DMS53 treated with DMSO at 0.1 percent for 48 hours (cell line): ENCODE data around the gene ATOH8.

Experiments
- DNase-seq: peaks from one replicate; lab custom pipeline; 2025; ENCODE audit not compliant: unreplicated experiment; lab: John Stamatoyannopoulos, UW

Gene ATOH8

DNA sequence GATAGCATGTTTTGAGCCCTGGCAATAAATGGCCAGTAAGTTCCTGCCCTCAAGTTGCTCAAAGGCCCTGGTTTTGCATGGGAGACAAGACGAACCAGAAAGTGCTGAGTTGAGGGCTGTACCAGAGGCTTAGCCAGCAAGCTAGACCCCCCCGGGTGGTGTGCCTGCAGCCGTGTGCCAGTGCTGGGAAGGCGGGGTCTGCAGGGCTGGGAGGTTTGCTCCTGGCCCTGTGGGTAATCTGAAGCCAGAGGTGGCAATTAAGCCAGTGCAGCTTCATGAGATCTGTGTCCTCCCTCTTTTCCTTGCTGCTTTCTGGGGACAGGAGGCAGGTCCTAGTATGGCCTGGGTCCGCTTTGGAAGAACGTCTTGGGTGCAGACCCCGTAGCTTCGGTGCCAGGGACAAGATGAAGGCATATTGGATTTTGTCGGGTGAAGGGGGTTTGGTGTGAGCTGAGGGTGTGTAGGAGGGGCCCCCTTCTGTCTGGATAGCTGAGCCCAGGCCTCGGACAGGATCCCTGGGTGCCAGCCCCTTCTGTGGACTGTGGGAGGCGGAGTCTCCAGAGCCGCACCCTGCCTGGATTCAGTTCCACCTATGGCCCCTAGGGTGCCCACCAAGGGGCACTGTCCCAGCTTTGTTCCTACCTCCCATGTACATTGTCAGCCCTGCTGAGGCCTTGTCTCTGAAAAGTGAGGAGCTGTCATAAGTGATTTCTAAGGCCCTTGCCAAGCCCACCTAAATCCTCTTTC lies 15.6 kb downstream of the ATOH8 start:
- DNase-seq = no peak

DNA sequence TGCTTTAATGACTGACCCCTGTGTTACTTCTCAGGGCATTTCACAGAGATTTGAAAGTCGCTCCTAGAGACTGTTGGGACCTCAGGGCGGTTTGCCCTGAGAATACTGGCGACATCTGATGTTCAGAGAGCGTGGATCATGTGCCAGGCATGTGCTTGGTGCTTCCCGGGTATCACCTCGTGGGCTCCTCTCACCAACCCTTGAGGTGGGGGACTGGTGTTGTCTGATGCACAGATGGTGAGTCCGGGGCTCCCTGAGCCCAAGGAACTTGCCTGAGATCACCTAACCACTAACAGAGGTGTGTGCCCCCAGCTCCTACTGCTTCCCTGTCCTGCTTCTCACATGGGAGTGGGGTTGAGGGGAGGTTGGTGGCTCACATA lies 16.2 kb downstream of the ATOH8 start:
- no peak for DNase-seq

- no peak for DNase-seq
Observed at GRCh38 chr2:85770369-85770768, 16.6 kb downstream of the ATOH8 start.

- no peak for DNase-seq
Observed at GRCh38 chr2:85770786-85771409, 17.1 kb downstream of the ATOH8 start.

DNA sequence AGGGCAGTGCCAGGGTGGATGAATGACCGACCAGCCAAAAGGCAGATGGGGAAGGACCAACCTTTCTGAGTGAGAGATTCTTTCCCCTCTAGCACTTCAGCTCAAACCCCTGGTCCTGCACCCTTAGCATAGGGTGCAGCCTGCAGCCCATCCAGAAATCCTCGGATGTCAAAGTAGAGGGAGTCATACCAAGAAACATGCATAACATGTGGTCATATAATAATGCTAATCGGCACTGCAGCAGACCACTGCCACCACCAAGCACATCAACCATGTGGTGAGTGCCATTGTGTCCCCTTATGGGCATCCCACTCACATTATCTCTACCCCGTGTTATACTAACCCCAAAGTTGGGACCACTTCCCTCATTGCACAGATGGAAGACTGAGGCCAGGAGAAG lies 17.7 kb downstream of the ATOH8 start:
- DNase-seq = no peak

GRCh38 chr2:85772019-85772745 lies 18.4 kb downstream of the ATOH8 start:
- DNase-seq = peak; percentile 97

GRCh38 chr2:85772841-85773491 lies 19.2 kb downstream of the ATOH8 start:
- DNase-seq = no peak

GRCh38 chr2:85773692-85774091 lies 19.9 kb downstream of the ATOH8 start:
- no peak for DNase-seq

DNA sequence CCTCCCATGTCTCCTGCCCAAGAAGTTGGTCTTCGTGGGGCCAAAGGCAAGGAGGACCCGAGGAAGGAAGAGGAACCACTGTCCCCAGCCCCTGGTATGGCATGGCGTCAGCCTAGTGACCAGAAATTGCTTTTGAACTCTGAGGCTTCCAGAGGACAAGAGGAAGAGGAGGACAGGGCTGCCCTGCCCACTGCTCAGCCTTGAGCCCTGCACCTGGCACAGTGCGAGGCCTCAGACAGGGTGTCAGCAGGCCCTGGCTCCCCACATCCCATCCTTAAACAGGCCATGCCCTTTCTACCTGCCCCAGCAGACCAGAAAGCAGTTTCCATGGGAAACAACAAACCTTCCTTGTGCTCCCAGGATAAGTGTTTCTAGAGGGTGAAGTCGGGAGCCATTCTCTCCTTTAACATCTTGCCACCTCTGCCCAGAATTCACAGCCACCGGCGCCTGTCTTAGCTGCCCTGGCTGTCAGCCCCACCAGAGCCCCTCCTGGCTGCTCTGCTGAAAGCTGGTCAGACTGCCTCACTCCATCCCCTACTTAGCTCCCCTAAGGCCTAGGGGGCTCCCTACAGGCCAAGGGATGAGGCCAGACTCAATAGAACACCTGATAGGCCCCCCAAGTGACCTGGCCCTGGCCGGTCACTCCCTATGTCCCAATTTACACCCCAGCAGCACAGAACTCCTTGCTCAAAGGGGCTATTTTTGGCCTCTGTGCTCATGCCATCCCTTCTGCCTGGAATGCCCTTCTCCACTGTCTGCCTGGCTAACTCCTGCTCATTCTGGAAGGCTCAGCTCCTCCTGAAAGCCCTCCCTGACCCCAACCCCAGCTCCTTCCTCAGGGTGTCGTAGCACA lies 20.6 kb downstream of the ATOH8 start:
- DNase-seq = no peak

- DNase-seq = no peak
Observed at GRCh38 chr2:85775406-85776381, 21.9 kb downstream of the ATOH8 start.

DNA sequence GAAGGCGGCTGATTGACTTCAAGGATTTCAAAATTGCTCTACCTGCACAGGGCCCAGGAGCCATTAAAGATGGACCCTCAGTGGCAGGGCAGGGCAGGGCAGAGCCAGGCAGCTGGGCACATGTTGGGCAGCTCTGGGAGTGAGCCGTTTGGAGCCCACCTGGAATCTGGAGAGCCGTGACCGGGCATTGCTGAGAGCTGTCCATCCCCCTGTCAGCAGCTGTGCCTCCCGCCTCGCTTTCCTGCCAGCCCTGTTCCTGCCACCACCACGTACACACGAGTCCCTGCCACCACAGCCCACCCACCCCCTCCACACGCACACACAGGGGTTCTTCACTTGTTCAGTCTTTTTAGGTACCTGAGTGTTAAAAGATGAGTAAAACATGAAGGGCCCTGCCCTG lies 22.9 kb downstream of the ATOH8 start:
- DNase-seq = no peak

DNA sequence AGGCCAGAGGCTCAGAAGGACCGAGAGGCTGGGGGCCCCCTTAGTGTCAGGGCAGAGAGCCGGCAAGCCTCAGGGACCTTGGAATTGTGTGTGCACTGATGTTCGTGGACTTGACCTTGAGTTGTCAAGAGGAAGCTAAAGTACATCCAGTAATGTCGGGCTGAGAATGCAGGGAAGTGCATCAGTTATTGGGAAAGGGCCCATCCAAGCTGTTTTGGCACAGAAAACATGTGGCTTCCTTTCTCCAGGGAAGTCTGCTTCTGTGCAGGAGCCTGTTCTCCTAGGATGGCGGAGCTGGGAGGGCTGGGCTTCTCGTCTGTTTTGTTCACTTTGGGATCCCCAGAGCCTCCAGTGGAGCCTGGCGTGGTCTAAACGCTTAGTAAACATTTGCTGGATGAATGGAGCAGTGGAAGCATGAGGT lies 23.7 kb downstream of the ATOH8 start:
- DNase-seq = no peak

DNA sequence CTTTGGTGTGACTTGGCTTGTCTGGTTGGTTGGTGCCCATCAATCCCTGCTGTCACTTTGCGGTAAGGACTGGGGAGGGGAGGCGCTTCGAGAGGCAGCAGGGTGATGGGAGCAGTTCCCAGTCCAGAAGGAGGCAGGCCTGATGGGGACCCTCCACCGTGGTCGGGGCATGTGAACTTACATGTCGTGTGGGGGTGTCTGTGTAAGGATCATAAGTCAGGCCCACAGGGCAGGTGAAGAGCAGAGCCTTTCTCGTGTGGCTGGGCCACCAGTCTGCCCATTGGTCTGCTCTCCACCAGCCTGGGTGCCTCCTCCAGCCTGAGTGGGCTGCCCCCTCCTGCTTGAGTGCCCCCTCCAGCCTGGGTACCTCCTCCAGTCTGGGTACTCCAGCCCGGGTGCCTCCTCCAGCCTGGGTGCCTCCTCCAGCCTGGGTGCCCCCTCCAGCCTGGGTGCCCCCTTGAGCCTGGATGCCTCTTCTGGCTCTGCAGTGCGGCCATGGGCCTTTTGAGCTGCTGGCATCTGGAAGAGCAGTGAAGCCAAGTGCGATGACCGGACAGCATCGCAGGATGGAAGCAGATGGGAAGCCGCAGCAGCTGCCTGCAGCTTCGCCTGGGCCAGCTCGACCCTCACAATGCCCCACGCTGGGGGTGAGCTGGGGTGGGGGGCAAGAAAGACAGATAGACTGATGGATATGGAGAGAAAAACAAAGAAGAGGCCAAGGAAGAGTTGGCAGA lies 25.0 kb downstream of the ATOH8 start:
- no peak for DNase-seq

- no peak for DNase-seq
Observed at GRCh38 chr2:85779641-85780315, 26.0 kb downstream of the ATOH8 start.

DNA sequence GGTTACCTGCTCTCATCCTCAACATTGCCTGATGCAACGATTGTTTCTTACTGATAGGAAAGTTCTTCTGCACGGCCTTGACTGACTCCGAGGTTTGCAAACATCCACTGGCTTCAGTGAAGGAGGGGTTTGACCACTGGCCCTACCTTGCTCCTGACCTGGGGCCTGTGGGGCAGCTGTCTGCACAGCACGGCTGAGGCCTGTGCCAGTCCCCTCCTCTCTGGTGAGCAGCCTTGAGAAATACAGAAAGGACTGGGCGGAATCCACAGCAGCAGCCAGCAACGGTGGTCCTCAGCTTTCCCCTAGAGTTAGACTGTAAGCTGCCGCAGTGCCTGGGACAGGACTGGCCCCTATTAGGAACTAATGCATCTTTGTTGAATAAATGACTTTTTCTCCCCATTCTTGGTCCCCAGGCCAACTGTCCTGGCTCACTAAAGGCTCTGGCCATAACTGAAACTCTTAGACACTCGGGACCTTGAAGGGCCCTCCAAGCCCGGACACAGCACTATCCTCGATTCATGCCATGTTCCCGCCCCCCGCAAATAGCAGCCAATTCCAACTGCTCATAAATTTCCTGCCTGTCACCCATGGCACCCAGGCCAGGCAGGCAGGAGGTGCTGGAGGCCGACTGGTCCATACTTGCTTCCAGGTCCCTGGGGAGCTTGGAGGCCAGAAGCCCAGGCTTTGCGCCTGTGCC lies 26.7 kb downstream of the ATOH8 start:
- no peak for DNase-seq

DNA sequence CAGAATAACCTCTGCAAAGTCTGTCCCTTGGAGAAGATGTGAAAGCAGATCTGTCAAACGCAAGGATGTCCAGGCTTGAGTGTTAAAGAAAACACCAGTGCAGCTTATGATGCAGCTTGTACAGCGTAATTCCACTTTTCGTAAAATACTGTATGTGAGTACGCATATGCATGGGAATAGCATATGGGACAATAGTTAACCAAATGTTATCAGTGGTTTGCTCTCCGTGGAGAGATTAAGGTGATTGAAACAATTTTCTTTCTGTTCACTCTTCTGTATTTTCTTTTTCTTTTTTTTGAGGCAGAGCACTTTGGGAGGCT lies 27.2 kb downstream of the ATOH8 start:
- DNase-seq = no peak

GRCh38 chr2:85783796-85784195 lies 30.0 kb downstream of the ATOH8 start:
- DNase-seq = no peak

DNA sequence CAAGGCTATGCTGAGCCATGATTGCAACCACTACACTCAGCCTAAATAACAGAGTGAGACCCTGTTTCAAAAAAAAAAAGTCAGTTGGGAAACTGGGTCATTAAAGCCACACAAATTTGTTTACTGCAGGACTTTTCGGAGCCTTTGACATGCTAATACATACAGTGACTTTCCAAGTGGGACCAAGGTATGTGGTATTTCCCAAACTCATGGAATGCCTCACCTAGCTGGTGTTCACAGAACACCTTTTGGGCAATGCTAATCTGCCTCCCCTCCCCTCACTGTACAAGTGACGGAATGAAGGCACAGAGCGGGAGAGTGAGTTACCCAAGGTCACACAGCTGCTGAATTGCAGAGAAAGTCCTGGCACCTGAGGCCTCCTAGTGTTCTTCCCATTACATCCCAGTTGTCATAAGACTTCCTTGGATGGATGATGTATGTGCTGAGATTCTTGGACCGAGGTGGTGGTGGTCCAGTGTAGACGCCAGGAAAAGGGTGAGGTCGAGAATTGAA lies 30.7 kb downstream of the ATOH8 start:
- DNase-seq = no peak
